Gastrocnemius medialis (tissue), 4 donors: Measurements from ENCODE around the gene MAD2L2.

Experiments
- CTCF ChIP-seq, 5 experiments: fragments of 450-650 bp in 3 of 5; fragments of 200-600 bp in 2 of 5; sonication (generic) in 2 of 5; IDR thresholded peaks in 4 of 5; conservative IDR thresholded peaks in 1 of 5; 1 replicate in 4 of 5; 2 replicates in 1 of 5; pipeline ENCODE4 v1.5.1; 2016 to 2019; ENCODE audit warnings: antibody characterized with exemption in 5 of 5, mild to moderate bottlenecking in 3 of 5, moderate library complexity in 3 of 5
- POLR2A ChIP-seq, 2 donors: fragments of 450-650 bp; IDR thresholded peaks; one replicate each; pipeline ENCODE4 v1.6.1; 2017; ENCODE audit warnings: antibody characterized with exemption in 2 of 2, mild to moderate bottlenecking in 2 of 2, moderate library complexity in 2 of 2

GRCh38 chr1:11722538-11722937, 41.6 kb upstream of the MAD2L2 start:
- TF ChIP-seq CTCF (IDR thresholded peaks at IDR 0.05 in 4 of 5, conservative IDR thresholded peaks at IDR 0.05 in 1 of 5) (no peak), POLR2A (IDR thresholded peaks at IDR 0.05) (no peak)
